Osteoblast (primary cell): ENCODE measurements around the gene CYB5R4. TPM values are rescaled to one million over a fixed set of nuclear protein-coding genes. Genes with fewer than 3 reads are reported as not detected.
"Not testable (repeated sequence)": the region's sequence is repeated elsewhere in the genome, so short reads cannot be mapped to it uniquely, and the experiment has no call there.

Experiments used
- DNase-seq: peaks from one replicate; pipeline ENCODE4 v3.0.0; 2011; ENCODE audit warnings: low spot score, mixed read lengths; ENCODE audit not compliant: insufficient read length; ENCODE audit errors: missing footprints
- H2AFZ ChIP-seq: 2 replicates; pipeline ENCODE4 v1.6.0; 2011; ENCODE audit warnings: mild to moderate bottlenecking, low read length
- H3K27ac ChIP-seq: 2 replicates; pipeline ENCODE4 v1.5.1; 2011; ENCODE audit warnings: mild to moderate bottlenecking, low read depth, low read length, moderate library complexity
- H3K27me3 ChIP-seq: 2 replicates; pipeline ENCODE4 v1.6.0; 2012; ENCODE audit warnings: mild to moderate bottlenecking, control low read depth, inconsistent platforms, low read length, moderate library complexity; ENCODE audit not compliant: insufficient read depth
- H3K36me3 ChIP-seq: 2 replicates; pipeline ENCODE4 v1.5.1; 2011; ENCODE audit warnings: mild to moderate bottlenecking, low read length, control low read depth, moderate library complexity; ENCODE audit not compliant: insufficient read depth
- H3K4me1 ChIP-seq: 2 replicates; pipeline ENCODE4 v1.5.1; 2011; ENCODE audit warnings: mild to moderate bottlenecking, low read length, control low read depth, moderate library complexity; ENCODE audit not compliant: insufficient read depth
- H3K4me2 ChIP-seq: 2 replicates; pipeline ENCODE4 v1.6.0; 2011; ENCODE audit warnings: mild to moderate bottlenecking, low read length; ENCODE audit not compliant: insufficient read depth
- H3K4me3 ChIP-seq: fragments of 200-600 bp; sonication (generic); 3 replicates; pipeline ENCODE4 v1.5.1; 2012; ENCODE audit warnings: mild to moderate bottlenecking, low read length, inconsistent platforms; ENCODE audit not compliant: insufficient read depth
- H3K79me2 ChIP-seq: 2 replicates; pipeline ENCODE4 v1.6.0; 2012; ENCODE audit warnings: mild to moderate bottlenecking, low read length, control low read depth, inconsistent platforms; ENCODE audit not compliant: insufficient read depth
- H3K9me3 ChIP-seq: 2 replicates; pipeline ENCODE4 v1.5.1; 2011; ENCODE audit warnings: low read depth, low read length, control low read depth
- H4K20me1 ChIP-seq: 2 replicates; pipeline ENCODE4 v1.6.0; 2012; ENCODE audit warnings: mild to moderate bottlenecking, low read length, control low read depth; ENCODE audit not compliant: insufficient read depth
- total RNA-seq: library from RNA; depleted of rRNA; stranded (reverse); fragments of >200 nt; gene quantifications from 2 replicates; pipeline ENCODE4 v1.2.3, GENCODE V29; 2012
- TF ChIP-seq, protein P1 (sequence below): IDR thresholded peaks from 2 replicates; pipeline ENCODE4 v1.5.1; 2011; ENCODE audit warnings: mild to moderate bottlenecking, low read depth, low read length, moderate library complexity; ENCODE audit errors: extremely low read depth

CYB5R4 gene
- total RNA-seq, 1 donor = 6.9 TPM

- TF ChIP-seq, protein P1, sequence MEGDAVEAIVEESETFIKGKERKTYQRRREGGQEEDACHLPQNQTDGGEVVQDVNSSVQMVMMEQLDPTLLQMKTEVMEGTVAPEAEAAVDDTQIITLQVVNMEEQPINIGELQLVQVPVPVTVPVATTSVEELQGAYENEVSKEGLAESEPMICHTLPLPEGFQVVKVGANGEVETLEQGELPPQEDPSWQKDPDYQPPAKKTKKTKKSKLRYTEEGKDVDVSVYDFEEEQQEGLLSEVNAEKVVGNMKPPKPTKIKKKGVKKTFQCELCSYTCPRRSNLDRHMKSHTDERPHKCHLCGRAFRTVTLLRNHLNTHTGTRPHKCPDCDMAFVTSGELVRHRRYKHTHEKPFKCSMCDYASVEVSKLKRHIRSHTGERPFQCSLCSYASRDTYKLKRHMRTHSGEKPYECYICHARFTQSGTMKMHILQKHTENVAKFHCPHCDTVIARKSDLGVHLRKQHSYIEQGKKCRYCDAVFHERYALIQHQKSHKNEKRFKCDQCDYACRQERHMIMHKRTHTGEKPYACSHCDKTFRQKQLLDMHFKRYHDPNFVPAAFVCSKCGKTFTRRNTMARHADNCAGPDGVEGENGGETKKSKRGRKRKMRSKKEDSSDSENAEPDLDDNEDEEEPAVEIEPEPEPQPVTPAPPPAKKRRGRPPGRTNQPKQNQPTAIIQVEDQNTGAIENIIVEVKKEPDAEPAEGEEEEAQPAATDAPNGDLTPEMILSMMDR = no peak
- Histone ChIP-seq H3K4me3 (no peak overlapping the region), H3K4me2 (no peak overlapping the region), H3K27ac (no peak overlapping the region), H4K20me1 (peaks cover 2% of the 10 kb centered on the region), H2AFZ (no peak overlapping the region), H3K27me3 (no peaks in the 10 kb centered on the region), H3K79me2 (peaks cover 43% of the 10 kb centered on the region), H3K4me1 (no peaks in the 10 kb centered on the region), H3K36me3 (no peaks in the 10 kb centered on the region), H3K9me3 (no peaks in the 10 kb centered on the region)
- DNase-seq = no peak
Observed at GRCh38 chr6:83891586-83891985, 32.1 kb downstream of the CYB5R4 start.

DNA sequence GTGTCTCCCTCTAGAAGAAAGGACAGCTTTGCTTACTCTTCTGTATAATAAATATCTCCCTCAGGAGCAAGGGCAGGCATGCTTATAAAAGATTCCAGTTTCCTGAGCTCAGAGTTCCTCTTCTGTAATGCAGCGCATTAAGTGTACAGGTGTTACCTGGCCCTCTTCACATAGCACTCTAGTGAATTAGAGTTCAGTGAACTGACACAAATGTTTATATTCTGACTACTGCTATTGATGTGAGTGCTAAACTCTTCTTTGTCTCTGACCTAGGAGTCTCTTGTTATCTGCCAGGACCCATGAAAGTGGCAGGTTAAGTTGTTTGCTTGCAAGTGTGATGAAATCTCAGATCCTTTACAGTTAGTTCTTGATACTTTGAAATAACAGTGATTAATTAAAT lies 33.5 kb downstream of the CYB5R4 start:
- TF ChIP-seq, protein P1 = no peak
- Histone ChIP-seq H3K4me3 (no peak overlapping the region), H4K20me1 (peaks cover 2% of the 10 kb centered on the region), H3K9me3 (no peaks in the 10 kb centered on the region), H2AFZ (no peak overlapping the region), H3K27me3 (no peaks in the 10 kb centered on the region), H3K4me1 (no peaks in the 10 kb centered on the region), H3K36me3 (no peaks in the 10 kb centered on the region), H3K27ac (no peak overlapping the region), H3K79me2 (peaks cover 43% of the 10 kb centered on the region), H3K4me2 (no peak overlapping the region)
- no peak for DNase-seq

DNA sequence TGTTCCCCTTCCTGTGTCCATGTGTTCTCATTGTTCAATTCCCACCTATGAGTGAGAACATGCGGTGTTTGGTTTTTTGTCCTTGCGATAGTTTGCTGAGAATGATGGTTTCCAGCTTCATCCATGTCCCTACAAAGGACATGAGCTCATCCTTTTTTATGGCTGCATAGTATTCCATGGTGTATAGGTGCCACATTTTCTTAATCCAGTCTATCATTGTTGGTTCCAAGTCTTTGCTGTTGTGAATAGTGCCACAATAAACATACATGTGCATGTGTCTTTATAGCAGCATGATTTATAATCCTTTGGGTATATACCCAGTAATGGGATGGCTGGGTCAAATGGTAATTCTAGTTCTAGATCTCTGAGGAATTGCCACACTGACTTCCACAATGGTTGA lies 37.6 kb downstream of the CYB5R4 start:
- H3K27ac ChIP-seq, H3K27me3 ChIP-seq, H3K36me3 ChIP-seq, H3K4me1 ChIP-seq, H3K4me3 ChIP-seq, H4K20me1 ChIP-seq, H2AFZ ChIP-seq, H3K9me3 ChIP-seq, DNase-seq, H3K4me2 ChIP-seq: not testable (repeated sequence)
- H3K79me2 ChIP-seq = peaks cover 28% of the 10 kb centered on the region

DNA sequence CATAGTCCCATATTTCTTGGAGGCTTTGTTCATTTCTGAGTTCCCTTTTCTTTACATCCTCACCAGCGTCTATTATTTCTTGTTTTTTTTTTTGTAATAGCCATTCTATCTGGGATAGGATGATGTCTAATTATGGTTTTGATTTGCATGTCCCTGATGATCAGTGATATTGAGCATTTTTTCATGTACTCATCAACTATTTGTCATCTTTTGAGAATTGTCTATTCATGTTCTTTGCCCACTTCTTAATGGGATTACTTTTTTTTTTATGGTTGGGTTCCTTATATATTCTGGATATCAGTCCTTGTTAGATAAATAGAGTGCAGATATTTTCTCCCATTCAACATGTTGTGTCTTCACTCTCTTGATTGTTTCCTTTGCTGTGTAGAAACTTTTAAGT lies 42.1 kb downstream of the CYB5R4 start:
- DNase-seq = no peak
- peaks cover 52% of the 10 kb centered on the region for H3K79me2 ChIP-seq
- H3K4me1 ChIP-seq = no peaks in the 10 kb centered on the region
- H3K27ac ChIP-seq = no peak overlapping the region
- no peak overlapping the region for H2AFZ ChIP-seq
- TF ChIP-seq, protein P1 = no peak
- no peak overlapping the region for H3K4me3 ChIP-seq
- no peaks in the 10 kb centered on the region for H3K27me3 ChIP-seq
- H4K20me1 ChIP-seq = peaks cover 9% of the 10 kb centered on the region
- no peaks in the 10 kb centered on the region for H3K9me3 ChIP-seq
- no peak overlapping the region for H3K4me2 ChIP-seq
- H3K36me3 ChIP-seq = no peaks in the 10 kb centered on the region
